Panc1 (cell line): ENCODE data around the gene PDE4B. TPM values are rescaled to one million over a fixed set of nuclear protein-coding genes. Genes with fewer than 3 reads are reported as not detected.

Experiments
- ATAC-seq: fragments of 200-7000 bp; cut with Tn5 transposase; 2 replicates; pipeline ENCODE4 v1.9.1; 2020; ENCODE audit warnings: mild to moderate bottlenecking, moderate library complexity
- BruUV-seq: library from RNA; stranded (reverse); fragments of 400-500 nt; replicated peaks from 2 replicates; lab custom pipeline; 2021; lab: Mats Ljungman, UMichigan
- CTCF ChIA-PET: fragments of 300-600 bp; sonication (Branson Sonifier 250); formaldehyde crosslinking; loops from one replicate; lab custom pipeline; 2022; ENCODE audit warnings: antibody characterized with exemption; lab: Charles Lee
- POLR2A ChIA-PET: fragments of 300-600 bp; sonication (Branson Sonifier 250); formaldehyde crosslinking; loops from one replicate; lab custom pipeline; 2022; ENCODE audit warnings: antibody characterized with exemption; lab: Charles Lee
- DNase-seq: peaks from one replicate; pipeline ENCODE4 v3.0.0-alpha.2; 2010; ENCODE audit warnings: low read depth, low spot score
- H3K27ac ChIP-seq: 2 replicates; pipeline ENCODE4 v1.5.1; 2011; ENCODE audit warnings: mild to moderate bottlenecking, low read length, inconsistent platforms
- H3K27me3 ChIP-seq: fragments of 200-500 bp; sonication (Bioruptor generic); 2 replicates; pipeline ENCODE4 v1.6.0; 2014; ENCODE audit warnings: low read length, inconsistent platforms; ENCODE audit not compliant: control insufficient read depth, insufficient read depth
- H3K36me3 ChIP-seq: fragments of 200-500 bp; sonication (Bioruptor generic); 2 replicates; pipeline ENCODE4 v1.5.1; 2014; ENCODE audit warnings: inconsistent platforms, mild to moderate bottlenecking, low read length, moderate library complexity; ENCODE audit not compliant: control insufficient read depth, insufficient read depth
- H3K4me1 ChIP-seq: 2 replicates; pipeline ENCODE4 v1.5.1; 2011; ENCODE audit warnings: inconsistent platforms, mild to moderate bottlenecking, low read length, moderate library complexity; ENCODE audit not compliant: control insufficient read depth, insufficient read depth
- H3K4me3 ChIP-seq, 2 experiments: 2 replicates each; pipeline ENCODE4 v1.5.1; 2011 to 2012; ENCODE audit warnings: low read depth in 2 of 2, low read length in 2 of 2, mild to moderate bottlenecking in 2 of 2, inconsistent platforms in 1 of 2, moderate library complexity in 1 of 2
- H3K9me3 ChIP-seq: fragments of 200-500 bp; sonication (Bioruptor generic); 2 replicates; pipeline ENCODE4 v1.5.1; 2014; ENCODE audit warnings: low read depth, mild to moderate bottlenecking, inconsistent platforms, low read length, moderate library complexity; ENCODE audit not compliant: control insufficient read depth, insufficient read depth
- POLR2AphosphoS5 ChIP-seq: IDR thresholded peaks from 2 replicates; pipeline ENCODE4 v1.6.1; 2012; ENCODE audit warnings: mild to moderate bottlenecking, low read depth, low read length, moderate library complexity
- SIN3A ChIP-seq: IDR thresholded peaks from 2 replicates; pipeline ENCODE4 v1.6.1; 2012; ENCODE audit warnings: low read depth, mild to moderate bottlenecking, low read length, moderate library complexity, borderline replicate concordance; ENCODE audit not compliant: insufficient read depth
- TCF7L2 ChIP-seq: IDR thresholded peaks from 2 replicates; pipeline ENCODE4 v1.6.1; 2011; ENCODE audit warnings: mild to moderate bottlenecking, low read depth, low read length, inconsistent platforms
- in situ Hi-C: cut with HindIII; loops from 2 replicates; pipeline ENCODE4 v1.10.0; 2016; ENCODE audit warnings: low sequenced_read_pairs, low pct_unique_long_range_greater_than_20kb
- intact Hi-C: fragments of 100-400 bp; cut with micrococcal nuclease; formaldehyde crosslinking; loops from one replicate; pipeline ENCODE4 v1.10.0; 2022; ENCODE audit not compliant: unreplicated experiment
- total RNA-seq: library from RNA; stranded (reverse); gene quantifications from one replicate; pipeline ENCODE4 v1.2.1, GENCODE V29; 2021; ENCODE audit not compliant: unreplicated experiment
- TF ChIP-seq, protein P1 (sequence below): fragments of 450-650 bp; IDR thresholded peaks from 2 replicates; pipeline ENCODE4 v1.5.1; 2017; ENCODE audit warnings: mild to moderate bottlenecking
- TF ChIP-seq, protein P2 (sequence below), 2 experiments: IDR thresholded peaks; 2 replicates each; pipeline ENCODE4 v1.6.1; 2011 to 2012; ENCODE audit warnings: low read depth in 2 of 2, control low read depth in 1 of 2, low read length in 1 of 2, mild to moderate bottlenecking in 1 of 2, moderate library complexity in 1 of 2; ENCODE audit not compliant: insufficient read depth in 1 of 2

The PDE4B gene
- total RNA-seq, 1 experiment from 2014 or later = 0.26 TPM

DNA sequence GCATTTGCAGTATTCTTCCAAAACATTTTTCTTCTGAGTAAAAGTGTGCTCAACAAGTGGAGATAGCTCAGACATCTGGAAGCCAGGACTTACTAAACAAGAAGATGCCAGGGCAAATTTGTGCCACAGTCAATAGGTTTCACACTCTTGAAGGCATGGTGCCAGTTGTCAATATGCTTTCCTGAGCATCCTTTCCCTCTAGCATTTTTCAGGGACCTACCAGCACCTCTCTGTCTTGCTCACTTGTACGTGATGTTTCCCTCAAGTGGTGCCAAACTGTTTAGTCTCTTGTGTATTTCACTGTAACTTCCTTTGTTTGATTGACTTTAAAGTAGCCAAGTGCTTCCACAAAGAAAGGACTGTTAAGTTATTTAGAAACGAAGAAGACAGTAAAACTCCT is 547.2 kb downstream of the PDE4B start:
- in situ Hi-C loops = no loop called here
- ATAC-seq = no peak

DNA sequence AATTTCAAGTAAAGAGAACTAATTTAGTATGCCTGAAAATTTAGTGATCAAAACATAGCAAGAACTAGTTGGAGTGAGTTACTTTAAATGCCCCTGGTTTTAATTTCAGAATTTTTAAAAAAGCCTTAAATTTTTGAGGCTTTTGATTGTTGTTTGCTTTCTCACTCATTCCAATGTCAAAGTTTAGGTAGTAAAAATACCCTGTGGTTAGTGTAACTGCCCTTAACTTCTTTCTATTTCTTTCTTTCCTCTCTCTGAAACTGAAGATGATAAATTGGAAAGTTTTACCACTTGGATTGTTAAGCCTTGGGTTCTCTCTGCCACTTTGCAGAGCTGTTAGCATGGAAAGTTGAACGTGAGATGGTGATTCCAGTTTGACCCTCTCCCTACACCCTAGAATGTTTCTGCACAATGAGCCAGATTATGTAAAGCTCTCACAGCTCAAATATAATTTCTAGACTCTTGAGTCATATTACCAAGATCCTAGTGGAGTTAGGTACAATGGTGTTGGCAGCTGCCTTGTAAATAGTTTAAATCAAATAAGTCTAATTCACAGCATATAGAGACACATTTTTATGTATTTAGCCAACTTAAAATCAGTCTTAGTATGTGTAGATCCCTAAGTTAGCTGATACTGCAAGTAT is 548.9 kb downstream of the PDE4B start:
- intact Hi-C loops = no loop called here
- no peak overlapping the region for H3K27ac ChIP-seq
- no peak for ATAC-seq
- BruUV-seq = no TSS peak
- H3K27me3 ChIP-seq = no peaks in the 10 kb centered on the region
- H3K9me3 ChIP-seq = no peaks in the 10 kb centered on the region
- ChIA-PET CTCF (no interaction called here), POLR2A (no interaction called here)
- no peaks in the 10 kb centered on the region for H3K4me1 ChIP-seq
- no peak for DNase-seq
- no peak overlapping the region for H3K4me3 ChIP-seq
- in situ Hi-C loops = no loop called here
- H3K36me3 ChIP-seq = no peaks in the 10 kb centered on the region
- TF ChIP-seq TCF7L2 = no peak
- TF ChIP-seq, protein P1, sequence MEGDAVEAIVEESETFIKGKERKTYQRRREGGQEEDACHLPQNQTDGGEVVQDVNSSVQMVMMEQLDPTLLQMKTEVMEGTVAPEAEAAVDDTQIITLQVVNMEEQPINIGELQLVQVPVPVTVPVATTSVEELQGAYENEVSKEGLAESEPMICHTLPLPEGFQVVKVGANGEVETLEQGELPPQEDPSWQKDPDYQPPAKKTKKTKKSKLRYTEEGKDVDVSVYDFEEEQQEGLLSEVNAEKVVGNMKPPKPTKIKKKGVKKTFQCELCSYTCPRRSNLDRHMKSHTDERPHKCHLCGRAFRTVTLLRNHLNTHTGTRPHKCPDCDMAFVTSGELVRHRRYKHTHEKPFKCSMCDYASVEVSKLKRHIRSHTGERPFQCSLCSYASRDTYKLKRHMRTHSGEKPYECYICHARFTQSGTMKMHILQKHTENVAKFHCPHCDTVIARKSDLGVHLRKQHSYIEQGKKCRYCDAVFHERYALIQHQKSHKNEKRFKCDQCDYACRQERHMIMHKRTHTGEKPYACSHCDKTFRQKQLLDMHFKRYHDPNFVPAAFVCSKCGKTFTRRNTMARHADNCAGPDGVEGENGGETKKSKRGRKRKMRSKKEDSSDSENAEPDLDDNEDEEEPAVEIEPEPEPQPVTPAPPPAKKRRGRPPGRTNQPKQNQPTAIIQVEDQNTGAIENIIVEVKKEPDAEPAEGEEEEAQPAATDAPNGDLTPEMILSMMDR = no peak

More for the DNA sequence above, 547.2 kb downstream of the PDE4B start:
- Histone ChIP-seq H3K9me3 (no peaks in the 10 kb centered on the region), H3K4me1 (no peaks in the 10 kb centered on the region), H3K27me3 (no peaks in the 10 kb centered on the region), H3K27ac (no peak overlapping the region), H3K36me3 (no peaks in the 10 kb centered on the region), H3K4me3 (no peak overlapping the region)
- ChIA-PET CTCF (no interaction called here), POLR2A (no interaction called here)
- TF ChIP-seq POLR2AphosphoS5 (no peak), SIN3A (no peak), TCF7L2 (no peak)
- TF ChIP-seq, protein P1 = no peak
- TF ChIP-seq, protein P2, sequence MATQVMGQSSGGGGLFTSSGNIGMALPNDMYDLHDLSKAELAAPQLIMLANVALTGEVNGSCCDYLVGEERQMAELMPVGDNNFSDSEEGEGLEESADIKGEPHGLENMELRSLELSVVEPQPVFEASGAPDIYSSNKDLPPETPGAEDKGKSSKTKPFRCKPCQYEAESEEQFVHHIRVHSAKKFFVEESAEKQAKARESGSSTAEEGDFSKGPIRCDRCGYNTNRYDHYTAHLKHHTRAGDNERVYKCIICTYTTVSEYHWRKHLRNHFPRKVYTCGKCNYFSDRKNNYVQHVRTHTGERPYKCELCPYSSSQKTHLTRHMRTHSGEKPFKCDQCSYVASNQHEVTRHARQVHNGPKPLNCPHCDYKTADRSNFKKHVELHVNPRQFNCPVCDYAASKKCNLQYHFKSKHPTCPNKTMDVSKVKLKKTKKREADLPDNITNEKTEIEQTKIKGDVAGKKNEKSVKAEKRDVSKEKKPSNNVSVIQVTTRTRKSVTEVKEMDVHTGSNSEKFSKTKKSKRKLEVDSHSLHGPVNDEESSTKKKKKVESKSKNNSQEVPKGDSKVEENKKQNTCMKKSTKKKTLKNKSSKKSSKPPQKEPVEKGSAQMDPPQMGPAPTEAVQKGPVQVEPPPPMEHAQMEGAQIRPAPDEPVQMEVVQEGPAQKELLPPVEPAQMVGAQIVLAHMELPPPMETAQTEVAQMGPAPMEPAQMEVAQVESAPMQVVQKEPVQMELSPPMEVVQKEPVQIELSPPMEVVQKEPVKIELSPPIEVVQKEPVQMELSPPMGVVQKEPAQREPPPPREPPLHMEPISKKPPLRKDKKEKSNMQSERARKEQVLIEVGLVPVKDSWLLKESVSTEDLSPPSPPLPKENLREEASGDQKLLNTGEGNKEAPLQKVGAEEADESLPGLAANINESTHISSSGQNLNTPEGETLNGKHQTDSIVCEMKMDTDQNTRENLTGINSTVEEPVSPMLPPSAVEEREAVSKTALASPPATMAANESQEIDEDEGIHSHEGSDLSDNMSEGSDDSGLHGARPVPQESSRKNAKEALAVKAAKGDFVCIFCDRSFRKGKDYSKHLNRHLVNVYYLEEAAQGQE (IDR thresholded peaks at IDR 0.05; ENCODE audit: insufficient read depth in 1 of 2, low read depth in 2 of 2, low read length in 1 of 2) = no peak
- no TSS peak for BruUV-seq
- DNase-seq = no peak
- intact Hi-C loops = no loop called here
